ENCODE results near the gene PNPLA1.

DNA sequence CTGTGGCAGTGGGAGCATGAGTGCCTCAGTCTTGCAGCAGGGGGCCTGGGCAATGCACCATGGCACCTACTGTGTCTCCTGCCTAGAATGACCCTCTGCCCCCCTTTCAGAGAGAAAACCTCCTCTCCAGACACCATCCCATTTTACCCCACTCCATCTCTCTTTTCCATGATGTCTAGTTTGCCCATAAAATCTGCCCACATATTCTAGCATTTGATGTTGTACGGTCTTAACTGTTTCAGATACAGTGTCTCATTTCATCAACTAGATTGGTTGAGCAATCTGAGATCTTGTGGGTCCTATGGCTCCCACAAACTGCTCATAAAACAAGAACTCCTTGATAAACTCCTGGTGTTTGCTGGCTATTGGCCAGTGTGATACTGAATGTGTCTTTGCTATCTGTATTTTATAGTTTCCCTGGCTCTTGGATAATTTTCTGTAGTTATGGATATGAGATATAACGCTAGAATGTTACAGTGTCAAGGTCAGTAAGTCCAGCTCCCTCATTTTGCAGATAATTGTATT is 8.1 kb downstream of the PNPLA1 start:
- TF ChIP-seq ZFP3 (CRISPR knock-in tag; IDR thresholded peaks at IDR 0.05) (no peak), RARB (CRISPR knock-in tag; IDR thresholded peaks at IDR 0.05) (no peak), ARNTL (CRISPR knock-in tag; IDR thresholded peaks at IDR 0.05; ENCODE audit: borderline replicate concordance, low read depth) (no peak), ISL1 (CRISPR knock-in tag; IDR thresholded peaks at IDR 0.05) (no peak)
- TF ChIP-seq, protein P1, sequence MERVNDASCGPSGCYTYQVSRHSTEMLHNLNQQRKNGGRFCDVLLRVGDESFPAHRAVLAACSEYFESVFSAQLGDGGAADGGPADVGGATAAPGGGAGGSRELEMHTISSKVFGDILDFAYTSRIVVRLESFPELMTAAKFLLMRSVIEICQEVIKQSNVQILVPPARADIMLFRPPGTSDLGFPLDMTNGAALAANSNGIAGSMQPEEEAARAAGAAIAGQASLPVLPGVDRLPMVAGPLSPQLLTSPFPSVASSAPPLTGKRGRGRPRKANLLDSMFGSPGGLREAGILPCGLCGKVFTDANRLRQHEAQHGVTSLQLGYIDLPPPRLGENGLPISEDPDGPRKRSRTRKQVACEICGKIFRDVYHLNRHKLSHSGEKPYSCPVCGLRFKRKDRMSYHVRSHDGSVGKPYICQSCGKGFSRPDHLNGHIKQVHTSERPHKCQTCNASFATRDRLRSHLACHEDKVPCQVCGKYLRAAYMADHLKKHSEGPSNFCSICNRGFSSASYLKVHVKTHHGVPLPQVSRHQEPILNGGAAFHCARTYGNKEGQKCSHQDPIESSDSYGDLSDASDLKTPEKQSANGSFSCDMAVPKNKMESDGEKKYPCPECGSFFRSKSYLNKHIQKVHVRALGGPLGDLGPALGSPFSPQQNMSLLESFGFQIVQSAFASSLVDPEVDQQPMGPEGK (CRISPR knock-in tag; IDR thresholded peaks at IDR 0.05; ENCODE audit: borderline replicate concordance), result no peak
